HCT116 (cell line): Measurements from ENCODE around the gene ELMO2. TPM values are rescaled to one million over a fixed set of nuclear protein-coding genes. Genes with fewer than 3 reads are reported as not detected.

ENCODE experiments used
- ATAC-seq: fragments of 200-7000 bp; cut with Tn5 transposase; 2 replicates; pipeline ENCODE4 v1.9.1; 2020; ENCODE audit warnings: mild to moderate bottlenecking, moderate library complexity
- BruUV-seq: library from RNA; stranded (reverse); fragments of 400-500 nt; replicated peaks from 2 replicates; lab custom pipeline; 2021; lab: Mats Ljungman, UMichigan
- CTCF ChIA-PET: fragments of 300-600 bp; sonication (Branson Sonifier 250); formaldehyde crosslinking; loops from one replicate; lab custom pipeline; 2021; ENCODE audit warnings: antibody characterized with exemption; lab: Charles Lee
- POLR2A ChIA-PET: fragments of 300-600, 350-600 bp; sonication (Branson Sonifier 250); formaldehyde crosslinking; loops from one replicate; lab custom pipeline; 2021; ENCODE audit warnings: antibody characterized with exemption; lab: Charles Lee
- RAD21 ChIA-PET, 2 experiments: fragments of 300-600 bp; sonication (Branson Sonifier 250); formaldehyde crosslinking; loops; one replicate each; lab custom pipeline; 2023; ENCODE audit warnings: low total read pairs in 2 of 2; ENCODE audit not compliant: uncharacterized antibody in 2 of 2, unreplicated experiment in 2 of 2, low non-redundant PET in 1 of 2; lab: Charles Lee
- DNase-seq: peaks from one replicate; pipeline ENCODE4 v3.0.0-alpha.2; 2010; ENCODE audit warnings: low read depth, low spot score
- H2AFZ ChIP-seq: fragments of 200-600 bp; shearing (Covaris generic), sonication (generic); 2 replicates; pipeline ENCODE4 v1.6.1; 2017; ENCODE audit warnings: low read depth, mixed run types, mixed read lengths, antibody characterized with exemption, low read length; ENCODE audit not compliant: poor library complexity, severe bottlenecking
- H3K27ac ChIP-seq: 2 replicates; pipeline ENCODE4 v1.5.1; 2012; ENCODE audit warnings: low read depth, low read length
- H3K27me3 ChIP-seq: fragments of 200-600 bp; sonication (generic); 2 replicates; pipeline ENCODE4 v1.6.1; 2016; ENCODE audit warnings: mixed run types, low read length, mixed read lengths; ENCODE audit not compliant: insufficient read depth
- H3K36me3 ChIP-seq, 2 experiments: fragments of 200-500 bp in 1 of 2; fragments of 200-600 bp in 1 of 2; sonication (Bioruptor generic) in 1 of 2; sonication (generic) in 1 of 2; 2 replicates each; pipeline versions ENCODE4 v1.5.1 to v1.6.1; 2014 to 2016; ENCODE audit warnings: low read length in 2 of 2, inconsistent platforms in 1 of 2, mixed read lengths in 1 of 2, mixed run types in 1 of 2; ENCODE audit not compliant: insufficient read depth in 2 of 2, control insufficient read depth in 1 of 2
- H3K4me1 ChIP-seq, 2 experiments: fragments of 200-600 bp in 1 of 2; sonication (generic) in 1 of 2; 2 replicates each; pipeline versions ENCODE4 v1.5.1 to v1.6.1; 2012 to 2017; ENCODE audit warnings: low read length in 2 of 2, inconsistent platforms in 1 of 2, mild to moderate bottlenecking in 1 of 2, mixed read lengths in 1 of 2, mixed run types in 1 of 2, moderate library complexity in 1 of 2; ENCODE audit not compliant: insufficient read depth in 2 of 2, control insufficient read depth in 1 of 2
- H3K4me2 ChIP-seq: fragments of 200-600 bp; sonication (generic); 2 replicates; pipeline ENCODE4 v1.6.1; 2017; ENCODE audit warnings: mixed run types, low read length, mixed read lengths
- H3K4me3 ChIP-seq, 2 experiments: fragments of 200-600 bp in 1 of 2; sonication (generic) in 1 of 2; replicated peaks in 1 of 2; 2 replicates each; pipeline ENCODE4 v1.5.1; 2011 to 2016; ENCODE audit warnings: low read length in 2 of 2, control low read depth in 1 of 2, low read depth in 1 of 2, mild to moderate bottlenecking in 1 of 2, mixed read lengths in 1 of 2, mixed run types in 1 of 2
- H3K79me2 ChIP-seq: fragments of 200-600 bp; sonication (generic); 2 replicates; pipeline ENCODE4 v1.6.1; 2017; ENCODE audit warnings: mild to moderate bottlenecking, mixed run types, low read length, moderate library complexity, mixed read lengths; ENCODE audit not compliant: insufficient read depth
- H3K9ac ChIP-seq: fragments of 200-600 bp; sonication (generic); 2 replicates; pipeline ENCODE4 v1.6.1; 2016; ENCODE audit warnings: low read length, mixed read lengths
- H3K9me2 ChIP-seq: fragments of 200-600 bp; sonication (generic), shearing (Covaris generic); 2 replicates; pipeline ENCODE4 v1.6.1; 2017; ENCODE audit warnings: mixed run types, mild to moderate bottlenecking, moderate library complexity; ENCODE audit not compliant: insufficient read depth
- H3K9me3 ChIP-seq, 2 experiments: fragments of 200-500 bp in 1 of 2; fragments of 200-600 bp in 1 of 2; sonication (Bioruptor generic) in 1 of 2; sonication (generic) in 1 of 2; 2 replicates each; pipeline ENCODE4 v1.6.1; 2014 to 2017; ENCODE audit warnings: low read length in 2 of 2, mixed read lengths in 2 of 2, inconsistent platforms in 1 of 2, low read depth in 1 of 2, mild to moderate bottlenecking in 1 of 2, mixed run types in 1 of 2, moderate library complexity in 1 of 2; ENCODE audit not compliant: control insufficient read depth in 1 of 2, insufficient read depth in 1 of 2
- H4K20me1 ChIP-seq: fragments of 200-600 bp; sonication (generic), shearing (Covaris generic); 2 replicates; pipeline ENCODE4 v1.6.1; 2017; ENCODE audit warnings: mixed run types, mild to moderate bottlenecking, moderate library complexity; ENCODE audit not compliant: insufficient read depth
- CBX3 ChIP-seq: IDR thresholded peaks from 2 replicates; pipeline ENCODE4 v1.6.1; 2012; ENCODE audit warnings: low read depth
- EGR1 ChIP-seq: IDR thresholded peaks from 2 replicates; pipeline ENCODE4 v1.6.1; 2012; ENCODE audit warnings: low read depth
- EZH2 ChIP-seq: fragments of 200-600 bp; sonication (generic); IDR thresholded peaks from 2 replicates; pipeline ENCODE4 v1.6.1; 2017; ENCODE audit warnings: antibody characterized with exemption, mixed run types
- FOSL1 ChIP-seq: IDR thresholded peaks from 2 replicates; pipeline ENCODE4 v1.6.1; 2012; ENCODE audit warnings: low read depth
- JUND ChIP-seq: IDR thresholded peaks from 2 replicates; pipeline ENCODE4 v1.6.1; 2012
- POLR2A ChIP-seq: IDR thresholded peaks from 2 replicates; pipeline ENCODE4 v1.7.0; 2011; ENCODE audit warnings: borderline replicate concordance; ENCODE audit not compliant: insufficient read depth, insufficient read length; ENCODE audit errors: extremely low read depth
- RAD21 ChIP-seq: IDR thresholded peaks from 2 replicates; pipeline ENCODE4 v1.6.1; 2012; ENCODE audit warnings: low read depth, mild to moderate bottlenecking
- SP1 ChIP-seq: IDR thresholded peaks from 2 replicates; pipeline ENCODE4 v1.6.1; 2012; ENCODE audit warnings: low read depth
- SRF ChIP-seq: IDR thresholded peaks from 2 replicates; pipeline ENCODE4 v1.6.1; 2012; ENCODE audit warnings: low read depth
- ZNF274 ChIP-seq: fragments of 200-500 bp; sonication (Bioruptor generic); IDR thresholded peaks from 2 replicates; pipeline ENCODE4 v1.6.1; 2014; ENCODE audit warnings: mild to moderate bottlenecking, low read depth, low read length, inconsistent platforms
- intact Hi-C: fragments of 100-400 bp; cut with micrococcal nuclease; formaldehyde crosslinking; loops from 2 replicates; pipeline ENCODE4 v1.10.0; 2022
- total RNA-seq: library from RNA; stranded (reverse); gene quantifications from one replicate; pipeline ENCODE4 v1.2.1, GENCODE V29; 2021; ENCODE audit not compliant: unreplicated experiment
- TF ChIP-seq, protein P1 (sequence below): IDR thresholded peaks from 2 replicates; pipeline ENCODE4 v1.6.1; 2012; ENCODE audit warnings: low read depth
- TF ChIP-seq, protein P2 (sequence below): IDR thresholded peaks from 2 replicates; pipeline ENCODE4 v1.6.1; 2012
- TF ChIP-seq, protein P3 (sequence below): IDR thresholded peaks from 2 replicates; pipeline ENCODE4 v1.6.1; 2011; ENCODE audit warnings: mild to moderate bottlenecking, low read length, moderate library complexity; ENCODE audit not compliant: insufficient replicate concordance; ENCODE audit errors: extremely low read depth

The ELMO2 gene
- total RNA-seq, 1 experiment from 2014 or later: 22.9 TPM

DNA sequence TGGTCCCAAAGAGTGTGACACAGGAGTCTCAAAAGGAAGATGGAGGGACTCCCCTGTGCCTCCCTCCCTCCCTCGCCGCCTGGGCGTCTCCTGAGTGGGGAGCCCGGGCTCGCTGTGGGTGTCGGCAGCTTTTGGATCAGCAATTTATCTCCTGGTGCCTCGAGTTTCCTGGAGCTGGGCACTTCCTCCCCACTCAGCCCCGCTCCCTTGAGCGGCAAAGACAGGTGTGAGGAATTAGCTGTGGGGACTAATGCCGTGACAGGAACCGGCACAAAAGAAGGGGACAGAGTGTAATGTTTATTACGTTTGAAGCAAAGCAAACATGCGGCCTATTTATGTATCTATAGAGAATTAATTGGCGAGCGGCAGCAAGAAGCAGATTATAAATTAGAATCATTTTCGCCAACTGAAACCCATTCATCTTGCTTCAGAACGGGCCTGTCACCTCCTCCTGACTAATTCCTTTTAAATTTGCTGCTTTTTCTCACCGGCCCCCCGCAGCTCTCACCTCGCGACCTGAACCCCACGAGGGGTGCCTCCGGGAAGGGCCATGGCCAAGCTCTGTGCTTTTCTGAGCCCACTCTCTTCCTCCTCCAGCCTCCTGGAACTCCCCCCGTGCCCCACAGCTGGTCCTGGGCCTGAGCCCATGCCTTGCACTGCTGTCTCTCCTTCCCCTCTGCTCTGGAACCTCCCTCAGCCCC lies 89.3 kb downstream of the ELMO2 start:
- POLR2A ChIA-PET: no interaction called here
- CTCF ChIA-PET: interaction anchor here (2.7 kb wide), 1 partner anchor 11 kb away, joined by 10 read pairs; no protein-coding TSS in a partner anchor
- no peaks in the 10 kb centered on the region for H3K9me2 ChIP-seq
- H3K9ac ChIP-seq: no peak overlapping the region
- no peaks in the 10 kb centered on the region for H3K9me3 ChIP-seq
- H4K20me1 ChIP-seq: no peaks in the 10 kb centered on the region
- H3K27me3 ChIP-seq: peaks cover 6% of the 10 kb centered on the region; the same call in 1 of the 2 replicates
- ATAC-seq (no peak), DNase-seq (no peak)
- H3K4me3 ChIP-seq: no peak overlapping the region
- H3K79me2 ChIP-seq: no peaks in the 10 kb centered on the region
- no TSS peak for BruUV-seq
- TF ChIP-seq CBX3: no peak
- TF ChIP-seq SP1: no peak
- TF ChIP-seq RAD21: no peak
- TF ChIP-seq, protein P1, sequence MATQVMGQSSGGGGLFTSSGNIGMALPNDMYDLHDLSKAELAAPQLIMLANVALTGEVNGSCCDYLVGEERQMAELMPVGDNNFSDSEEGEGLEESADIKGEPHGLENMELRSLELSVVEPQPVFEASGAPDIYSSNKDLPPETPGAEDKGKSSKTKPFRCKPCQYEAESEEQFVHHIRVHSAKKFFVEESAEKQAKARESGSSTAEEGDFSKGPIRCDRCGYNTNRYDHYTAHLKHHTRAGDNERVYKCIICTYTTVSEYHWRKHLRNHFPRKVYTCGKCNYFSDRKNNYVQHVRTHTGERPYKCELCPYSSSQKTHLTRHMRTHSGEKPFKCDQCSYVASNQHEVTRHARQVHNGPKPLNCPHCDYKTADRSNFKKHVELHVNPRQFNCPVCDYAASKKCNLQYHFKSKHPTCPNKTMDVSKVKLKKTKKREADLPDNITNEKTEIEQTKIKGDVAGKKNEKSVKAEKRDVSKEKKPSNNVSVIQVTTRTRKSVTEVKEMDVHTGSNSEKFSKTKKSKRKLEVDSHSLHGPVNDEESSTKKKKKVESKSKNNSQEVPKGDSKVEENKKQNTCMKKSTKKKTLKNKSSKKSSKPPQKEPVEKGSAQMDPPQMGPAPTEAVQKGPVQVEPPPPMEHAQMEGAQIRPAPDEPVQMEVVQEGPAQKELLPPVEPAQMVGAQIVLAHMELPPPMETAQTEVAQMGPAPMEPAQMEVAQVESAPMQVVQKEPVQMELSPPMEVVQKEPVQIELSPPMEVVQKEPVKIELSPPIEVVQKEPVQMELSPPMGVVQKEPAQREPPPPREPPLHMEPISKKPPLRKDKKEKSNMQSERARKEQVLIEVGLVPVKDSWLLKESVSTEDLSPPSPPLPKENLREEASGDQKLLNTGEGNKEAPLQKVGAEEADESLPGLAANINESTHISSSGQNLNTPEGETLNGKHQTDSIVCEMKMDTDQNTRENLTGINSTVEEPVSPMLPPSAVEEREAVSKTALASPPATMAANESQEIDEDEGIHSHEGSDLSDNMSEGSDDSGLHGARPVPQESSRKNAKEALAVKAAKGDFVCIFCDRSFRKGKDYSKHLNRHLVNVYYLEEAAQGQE: no peak
- TF ChIP-seq POLR2A: no peak
- no peak for TF ChIP-seq ZNF274
- TF ChIP-seq, protein P2, sequence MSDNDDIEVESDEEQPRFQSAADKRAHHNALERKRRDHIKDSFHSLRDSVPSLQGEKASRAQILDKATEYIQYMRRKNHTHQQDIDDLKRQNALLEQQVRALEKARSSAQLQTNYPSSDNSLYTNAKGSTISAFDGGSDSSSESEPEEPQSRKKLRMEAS: no peak
- TF ChIP-seq EGR1: no peak
- no peak for TF ChIP-seq EZH2
- TF ChIP-seq SRF: no peak
- TF ChIP-seq JUND: no peak
- TF ChIP-seq FOSL1: no peak
- TF ChIP-seq, protein P3, sequence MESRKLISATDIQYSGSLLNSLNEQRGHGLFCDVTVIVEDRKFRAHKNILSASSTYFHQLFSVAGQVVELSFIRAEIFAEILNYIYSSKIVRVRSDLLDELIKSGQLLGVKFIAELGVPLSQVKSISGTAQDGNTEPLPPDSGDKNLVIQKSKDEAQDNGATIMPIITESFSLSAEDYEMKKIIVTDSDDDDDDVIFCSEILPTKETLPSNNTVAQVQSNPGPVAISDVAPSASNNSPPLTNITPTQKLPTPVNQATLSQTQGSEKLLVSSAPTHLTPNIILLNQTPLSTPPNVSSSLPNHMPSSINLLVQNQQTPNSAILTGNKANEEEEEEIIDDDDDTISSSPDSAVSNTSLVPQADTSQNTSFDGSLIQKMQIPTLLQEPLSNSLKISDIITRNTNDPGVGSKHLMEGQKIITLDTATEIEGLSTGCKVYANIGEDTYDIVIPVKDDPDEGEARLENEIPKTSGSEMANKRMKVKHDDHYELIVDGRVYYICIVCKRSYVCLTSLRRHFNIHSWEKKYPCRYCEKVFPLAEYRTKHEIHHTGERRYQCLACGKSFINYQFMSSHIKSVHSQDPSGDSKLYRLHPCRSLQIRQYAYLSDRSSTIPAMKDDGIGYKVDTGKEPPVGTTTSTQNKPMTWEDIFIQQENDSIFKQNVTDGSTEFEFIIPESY: no peak
- no peak overlapping the region for H2AFZ ChIP-seq
- RAD21 ChIA-PET: no interaction called here
- peaks cover 11 to 25% of the 10 kb centered on the region in 2 experiments; a peak in 3 of 4 replicates for H3K4me1 ChIP-seq
- intact Hi-C loops: no loop called here
- H3K4me2 ChIP-seq: no peak overlapping the region; the same call in 1 of the 2 replicates
- H3K27ac ChIP-seq: no peak overlapping the region
- H3K36me3 ChIP-seq: no peaks in the 10 kb centered on the region
